Colonic mucosa (tissue), 4 donors: ENCODE measurements around the gene OR2A25. TPM values are rescaled to one million over a fixed set of nuclear protein-coding genes. Genes with fewer than 3 reads are reported as not detected.

Source experiments
- DNase-seq: peaks from one replicate; pipeline ENCODE4 v3.0.0-alpha.2; 2020
- H3K27ac ChIP-seq: fragments of 200-600 bp; one replicate; pipeline ENCODE4 v1.8.0; 2021
- H3K27me3 ChIP-seq: fragments of 200-600 bp; one replicate; pipeline ENCODE4 v1.8.0; 2021
- H3K36me3 ChIP-seq: fragments of 200-600 bp; one replicate; pipeline ENCODE4 v1.8.0; 2021
- H3K4me1 ChIP-seq: fragments of 200-600 bp; one replicate; pipeline ENCODE4 v1.8.0; 2021; ENCODE audit warnings: mild to moderate bottlenecking
- H3K4me3 ChIP-seq: fragments of 200-600 bp; one replicate; pipeline ENCODE4 v1.8.0; 2021
- H3K9ac ChIP-seq, 2 donors: one replicate each; pipeline ENCODE4 v1.7.0; 2013; ENCODE audit warnings: control low read depth in 2 of 2, low read depth in 2 of 2, low read length in 2 of 2
- H3K9me3 ChIP-seq: fragments of 200-600 bp; one replicate; pipeline ENCODE4 v1.8.0; 2021
- CTCF ChIP-seq: fragments of 200-600 bp; IDR thresholded peaks from one replicate; pipeline ENCODE4 v1.8.0; 2022; ENCODE audit warnings: antibody characterized with exemption, mild to moderate bottlenecking
- intact Hi-C: fragments of 100-400 bp; cut with DNase I; formaldehyde crosslinking; loops from one replicate; pipeline ENCODE4 v1.14.1; 2022
- total RNA-seq, 2 donors: library from RNA; stranded (reverse); fragmentation: NEBNext Ultra II Directional in 1 of 2; extraction: Animal tissue kit (Norgen Biotek cat#: 25700) in 1 of 2; gene quantifications; one replicate each; pipeline ENCODE4 v1.2.1, GENCODE V29; 2021
- donor health status: healthy.
- donor health status: DM: no; HTN: no; CAD: no.
- donor health status: DM: no; HTN: no; CAD: no.

The OR2A25 gene
- total RNA-seq, 2 donors from 2014 or later: not detected

GRCh38 chr7:144069953-144070352, 342 bp downstream of the OR2A25 start:
- intact Hi-C loops: no loop called here
- Histone ChIP-seq H3K4me1 (no peaks in the 10 kb centered on the region), H3K4me3 (no peak overlapping the region), H3K27me3 (no peaks in the 10 kb centered on the region), H3K9ac (no peak overlapping the region), H3K36me3 (no peaks in the 10 kb centered on the region), H3K27ac (no peak overlapping the region), H3K9me3 (no peaks in the 10 kb centered on the region)
- TF ChIP-seq CTCF: no peak
- DNase-seq: no peak

- H3K36me3 ChIP-seq: no peaks in the 10 kb centered on the region
Observed at GRCh38 chr7:144074374-144074773, 4.8 kb downstream of the OR2A25 start.

GRCh38 chr7:144085978-144086377, 16.4 kb downstream of the OR2A25 start, which contains the start of gene OR2A12:
Gene OR2A12 (plus strand): TSS chr7:144086278. CDS start chr7:144095108, 8,830 bp downstream.
- H3K27me3 ChIP-seq: no peaks in the 10 kb centered on the region
- H3K9ac ChIP-seq: no peak within 1 kb of the TSS
- H3K4me1 ChIP-seq: no peaks in the 10 kb centered on the region
- no peaks in the 10 kb centered on the region for H3K9me3 ChIP-seq
- H3K4me3 ChIP-seq: no peak within 1 kb of the TSS
- intact Hi-C loops: no loop called here
- DNase-seq: no peak
- no peaks in the 10 kb centered on the region for H3K36me3 ChIP-seq
- H3K27ac ChIP-seq: no peak within 1 kb of the TSS
- no peak for TF ChIP-seq CTCF

More at GRCh38 chr7:144074374-144074773, 4.8 kb downstream of the OR2A25 start:
- Histone ChIP-seq H3K4me3 (no peak overlapping the region), H3K27me3 (no peaks in the 10 kb centered on the region), H3K27ac (no peak overlapping the region), H3K9ac (no peak overlapping the region), H3K4me1 (no peaks in the 10 kb centered on the region), H3K9me3 (no peaks in the 10 kb centered on the region)
- TF ChIP-seq CTCF: no peak
- DNase-seq: no peak
- intact Hi-C loops: no loop called here

GRCh38 chr7:144086730-144087129, 17.1 kb downstream of the OR2A25 start:
- Histone ChIP-seq H3K27ac (no peak overlapping the region), H3K36me3 (no peaks in the 10 kb centered on the region), H3K27me3 (no peaks in the 10 kb centered on the region), H3K9ac (no peak overlapping the region), H3K4me3 (no peak overlapping the region), H3K9me3 (no peaks in the 10 kb centered on the region), H3K4me1 (no peaks in the 10 kb centered on the region)
- intact Hi-C loops: no loop called here
- TF ChIP-seq CTCF: no peak
- DNase-seq: no peak

GRCh38 chr7:144087230-144087629, 17.6 kb downstream of the OR2A25 start:
- DNase-seq: no peak
- no peak for TF ChIP-seq CTCF
- Histone ChIP-seq H3K36me3 (no peaks in the 10 kb centered on the region), H3K9ac (no peak overlapping the region), H3K27me3 (no peaks in the 10 kb centered on the region), H3K9me3 (no peaks in the 10 kb centered on the region), H3K4me3 (no peak overlapping the region), H3K4me1 (no peaks in the 10 kb centered on the region), H3K27ac (no peak overlapping the region)
- intact Hi-C loops: no loop called here
